ENCODE results near the gene DKK2. TPM values are rescaled to one million over a fixed set of nuclear protein-coding genes. Genes with fewer than 3 reads are reported as not detected.
"Not testable (repeated sequence)": the region's sequence is repeated elsewhere in the genome, so short reads cannot be mapped to it uniquely, and the experiment has no call there.

The DKK2 gene
- total RNA-seq, 2 experiments from 2014 or later, result not detected

DNA sequence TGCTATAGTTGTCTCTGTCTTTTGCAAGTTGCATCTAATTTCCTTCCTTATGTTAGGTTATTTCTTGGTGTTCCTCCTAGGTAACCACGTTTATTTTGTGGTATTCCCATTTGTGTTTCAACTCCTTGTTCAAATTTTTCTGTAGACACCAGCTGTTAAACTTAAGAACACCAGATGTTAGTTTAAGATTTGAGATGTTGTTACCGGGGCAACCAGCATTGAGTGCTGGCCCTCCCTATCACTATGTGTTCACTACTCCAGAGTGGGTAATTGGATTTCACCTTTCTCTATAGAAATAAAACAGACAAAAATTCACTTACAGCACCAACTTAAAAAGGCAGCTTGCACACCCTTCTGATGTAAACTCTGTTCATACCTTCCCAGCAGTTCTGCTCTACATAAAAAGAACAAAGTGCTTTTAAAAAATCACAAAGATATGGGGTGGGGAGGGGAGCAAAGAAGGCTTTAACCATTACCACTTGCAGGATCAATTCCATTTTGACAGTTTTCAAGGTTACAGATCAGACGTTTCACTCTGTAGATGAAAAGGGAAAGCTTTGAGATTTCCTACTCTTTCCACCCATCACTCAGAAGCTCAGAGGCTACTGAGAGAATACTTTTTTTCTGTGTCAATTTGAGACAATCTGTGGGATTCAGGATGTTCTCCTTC lies 82.9 kb downstream of the DKK2 start:
- DNase-seq (no peak), ATAC-seq (no peak)
- Mint-ChIP-seq H3K9me3 (ENCODE audit: insufficient read depth) (no peaks in the 10 kb centered on the region), H3K36me3 (ENCODE audit: low read depth) (no peaks in the 10 kb centered on the region), H3K27me3 (ENCODE audit: low read depth) (no peaks in the 10 kb centered on the region), H3K27ac (no peak overlapping the region), H3K4me1 (ENCODE audit: low read depth) (no peaks in the 10 kb centered on the region), H3K4me3 (no peak overlapping the region)
- POLR2A ChIA-PET, result no interaction called here
- CTCF ChIA-PET, result no interaction called here

DNA sequence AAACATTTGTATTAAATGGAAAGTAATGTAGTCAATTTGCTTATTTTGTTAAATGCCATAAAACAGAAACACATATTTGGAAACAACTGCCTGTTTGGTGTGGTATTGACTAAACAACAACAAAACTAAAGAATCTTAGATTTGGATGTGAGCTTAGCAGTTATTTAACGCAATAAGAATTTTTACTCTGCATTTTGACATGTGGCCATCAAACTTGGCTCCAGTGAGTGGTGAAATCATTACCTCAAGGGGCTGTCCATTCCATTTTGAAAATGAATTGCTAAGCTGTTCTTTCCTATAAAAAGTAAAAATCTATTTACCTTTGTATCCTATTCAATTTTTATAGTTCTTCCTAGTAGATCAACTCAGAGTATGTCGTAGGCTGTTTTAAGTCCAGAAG lies 84.2 kb downstream of the DKK2 start:
- Mint-ChIP-seq H3K9me3 (ENCODE audit: insufficient read depth) (no peaks in the 10 kb centered on the region), H3K4me1 (ENCODE audit: low read depth) (no peaks in the 10 kb centered on the region), H3K4me3 (no peak overlapping the region), H3K27ac (no peak overlapping the region), H3K27me3 (ENCODE audit: low read depth) (no peaks in the 10 kb centered on the region), H3K36me3 (ENCODE audit: low read depth) (no peaks in the 10 kb centered on the region)
- POLR2A ChIA-PET, result no interaction called here
- ATAC-seq (no peak), DNase-seq (no peak)
- CTCF ChIA-PET, result no interaction called here

DNA sequence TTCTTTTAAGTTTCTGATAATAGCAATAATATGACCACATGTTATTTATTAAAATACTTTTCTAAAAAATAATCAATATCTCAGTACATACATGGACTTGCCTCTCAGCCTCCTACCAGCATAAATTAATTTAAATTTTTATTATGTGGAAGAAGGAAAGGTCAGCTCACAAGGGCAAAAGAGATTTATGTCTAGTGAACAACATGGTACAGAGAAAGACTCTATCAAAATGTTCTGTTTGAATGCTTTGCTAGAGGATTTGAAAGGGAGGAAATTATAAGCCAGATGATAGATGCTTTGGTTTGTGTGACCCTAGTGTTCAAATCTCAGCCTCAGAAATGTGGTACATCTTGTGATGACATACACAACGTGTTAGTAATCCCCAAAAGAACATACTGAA lies 94.3 kb downstream of the DKK2 start:
- H3K27me3 Mint-ChIP-seq (ENCODE audit: low read depth), result no peaks in the 10 kb centered on the region
- no peak overlapping the region for H3K27ac Mint-ChIP-seq
- no peaks in the 10 kb centered on the region for H3K9me3 Mint-ChIP-seq (ENCODE audit: insufficient read depth)
- H3K36me3 Mint-ChIP-seq (ENCODE audit: low read depth), result no peaks in the 10 kb centered on the region
- DNase-seq (no peak), ATAC-seq (no peak)
- ChIA-PET POLR2A (no interaction called here), CTCF (no interaction called here)
- no peak overlapping the region for H3K4me3 Mint-ChIP-seq
- H3K4me1 Mint-ChIP-seq (ENCODE audit: low read depth), result no peaks in the 10 kb centered on the region

DNA sequence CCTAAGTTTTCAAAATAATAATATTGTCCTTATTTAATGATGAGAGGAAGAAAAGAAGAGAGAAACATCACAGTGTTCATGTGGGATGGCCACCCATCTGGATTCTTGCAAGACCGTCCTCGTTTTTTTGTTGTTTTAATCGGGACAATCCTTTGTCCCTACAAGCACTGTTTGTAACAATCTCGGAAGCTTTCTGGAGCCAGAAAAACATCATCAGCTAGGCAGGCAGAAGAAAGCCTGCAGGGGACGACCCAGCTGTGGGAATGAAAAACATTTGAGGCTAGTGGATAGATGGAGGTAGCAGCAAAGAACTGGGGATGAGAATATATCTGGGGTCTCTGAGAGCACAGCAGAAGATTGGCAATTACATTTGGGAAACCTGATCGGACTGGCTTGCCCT lies 105.6 kb downstream of the DKK2 start:
- Mint-ChIP-seq H3K4me1 (ENCODE audit: low read depth) (no peaks in the 10 kb centered on the region), H3K27ac (no peak overlapping the region), H3K9me3 (ENCODE audit: insufficient read depth) (no peaks in the 10 kb centered on the region), H3K4me3 (no peak overlapping the region), H3K36me3 (ENCODE audit: low read depth) (no peaks in the 10 kb centered on the region), H3K27me3 (ENCODE audit: low read depth) (no peaks in the 10 kb centered on the region)
- ATAC-seq, result no peak
- ChIA-PET POLR2A (no interaction called here), CTCF (no interaction called here)
- no peak for DNase-seq

DNA sequence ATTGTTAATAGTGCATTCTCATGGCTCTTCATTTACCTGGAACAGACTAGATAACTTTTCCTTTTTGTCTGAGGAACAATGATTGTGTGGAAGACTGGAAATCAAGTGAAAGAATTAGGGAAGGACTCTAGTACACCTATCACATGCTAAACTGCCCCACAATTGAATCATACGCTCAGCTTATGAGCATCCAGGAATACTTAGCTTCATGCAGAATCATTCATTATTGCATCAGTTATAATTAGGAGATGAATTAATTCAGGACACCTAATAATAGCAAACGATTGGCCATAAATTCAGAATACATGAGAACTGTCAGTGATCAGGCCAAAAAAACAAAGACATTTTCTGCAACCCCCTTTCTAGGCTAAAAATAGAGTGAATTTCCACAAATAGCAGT lies 106.9 kb downstream of the DKK2 start:
- Mint-ChIP-seq H3K27ac (no peak overlapping the region), H3K36me3 (ENCODE audit: low read depth) (no peaks in the 10 kb centered on the region), H3K27me3 (ENCODE audit: low read depth) (no peaks in the 10 kb centered on the region), H3K4me3 (no peak overlapping the region), H3K9me3 (ENCODE audit: insufficient read depth) (no peaks in the 10 kb centered on the region), H3K4me1 (ENCODE audit: low read depth) (no peaks in the 10 kb centered on the region)
- no peak for DNase-seq
- ChIA-PET CTCF (no interaction called here), POLR2A (no interaction called here)
- ATAC-seq, result no peak

DNA sequence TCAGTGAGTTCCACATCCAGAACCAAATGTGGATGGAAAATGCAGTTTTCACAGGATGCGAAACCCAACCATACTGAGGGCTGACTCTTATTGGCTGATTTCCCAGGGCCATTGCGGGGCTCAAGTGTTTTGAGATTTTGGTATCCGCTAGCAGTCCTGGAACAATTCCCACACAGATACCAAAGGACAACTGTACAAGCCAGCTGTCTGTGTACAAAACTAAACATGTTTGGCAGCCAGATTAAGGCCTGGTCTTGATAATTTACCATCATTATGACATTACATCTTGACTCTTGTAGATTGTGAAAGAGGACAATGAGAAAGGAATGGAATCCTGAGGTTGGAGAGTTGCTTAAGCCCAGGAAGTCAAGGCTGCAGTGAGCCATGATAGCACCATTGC lies 121.9 kb downstream of the DKK2 start:
- Mint-ChIP-seq H3K27ac (no peak overlapping the region), H3K9me3 (ENCODE audit: insufficient read depth) (no peaks in the 10 kb centered on the region), H3K4me3 (no peak overlapping the region), H3K27me3 (ENCODE audit: low read depth) (no peaks in the 10 kb centered on the region), H3K36me3 (ENCODE audit: low read depth) (no peaks in the 10 kb centered on the region), H3K4me1 (ENCODE audit: low read depth) (no peaks in the 10 kb centered on the region)
- ChIA-PET POLR2A (no interaction called here), CTCF (no interaction called here)
- ATAC-seq (no peak), DNase-seq (no peak)

DNA sequence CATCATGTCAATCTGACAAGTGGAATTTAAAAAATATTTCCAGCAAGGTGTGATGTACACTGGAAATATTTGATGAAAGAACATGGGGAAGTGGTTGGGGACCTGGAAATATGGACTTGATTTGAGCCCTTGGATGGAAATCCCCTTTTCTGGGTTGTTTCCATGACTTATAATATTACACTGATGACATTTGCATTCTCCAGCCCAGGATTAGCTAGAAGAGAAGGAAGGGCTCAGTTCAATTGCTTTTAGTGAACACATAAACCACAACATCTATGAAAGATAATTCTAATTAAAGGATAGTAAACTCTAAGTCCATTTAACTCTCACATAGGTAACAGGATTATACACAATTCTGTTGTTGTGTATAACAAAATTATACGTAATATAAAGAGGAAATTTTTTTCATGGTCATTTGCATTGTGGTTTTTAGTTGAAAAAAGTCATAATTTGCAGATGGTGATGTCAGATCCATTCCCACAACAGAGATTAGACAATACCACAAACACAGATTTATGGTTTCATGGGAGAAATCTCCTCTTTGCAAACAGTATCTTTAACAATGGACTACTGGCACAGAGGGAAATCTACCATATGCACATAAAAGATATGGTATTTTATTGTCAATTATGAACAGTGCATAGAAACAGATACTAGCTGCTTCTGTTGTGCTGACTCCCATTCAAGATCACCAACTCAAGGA lies 126.5 kb downstream of the DKK2 start:
- no peaks in the 10 kb centered on the region for H3K36me3 Mint-ChIP-seq (ENCODE audit: low read depth)
- H3K4me1 Mint-ChIP-seq (ENCODE audit: low read depth), result no peaks in the 10 kb centered on the region
- no peak overlapping the region for H3K27ac Mint-ChIP-seq
- ATAC-seq (no peak), DNase-seq (no peak)
- no peaks in the 10 kb centered on the region for H3K9me3 Mint-ChIP-seq (ENCODE audit: insufficient read depth)
- H3K27me3 Mint-ChIP-seq (ENCODE audit: low read depth), result no peaks in the 10 kb centered on the region
- CTCF ChIA-PET, result no interaction called here
- H3K4me3 Mint-ChIP-seq, result no peak overlapping the region
- POLR2A ChIA-PET, result no interaction called here

DNA sequence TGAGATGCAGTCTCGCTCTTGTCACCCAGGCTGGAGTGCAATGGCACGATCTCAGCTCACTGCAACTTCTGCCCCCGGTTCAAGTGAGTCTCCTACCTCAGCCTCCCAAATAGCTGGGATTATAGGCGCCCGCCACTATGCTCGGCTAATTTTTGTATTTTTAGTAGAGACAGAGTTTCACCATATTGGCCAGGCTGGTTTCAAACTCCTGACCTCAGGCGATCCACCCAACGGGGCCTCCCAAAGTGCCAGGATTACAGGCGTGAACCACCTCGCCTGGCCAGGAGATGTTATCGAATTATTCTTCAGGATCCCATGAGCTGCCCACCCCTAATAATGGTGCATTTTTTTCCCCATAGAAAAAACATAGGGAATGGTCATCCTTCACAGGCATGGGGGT lies 128.1 kb downstream of the DKK2 start:
- ATAC-seq; H3K9me3 Mint-ChIP-seq (ENCODE audit: insufficient read depth); H3K4me3 Mint-ChIP-seq; DNase-seq; H3K27me3 Mint-ChIP-seq (ENCODE audit: low read depth); H3K4me1 Mint-ChIP-seq (ENCODE audit: low read depth); POLR2A ChIA-PET; H3K27ac Mint-ChIP-seq; H3K36me3 Mint-ChIP-seq (ENCODE audit: low read depth): not testable (repeated sequence)
- CTCF ChIA-PET, result interaction anchor here (1.9 kb wide), 1 partner anchor 9 kb away, joined by 5 read pairs; no protein-coding TSS in a partner anchor

DNA sequence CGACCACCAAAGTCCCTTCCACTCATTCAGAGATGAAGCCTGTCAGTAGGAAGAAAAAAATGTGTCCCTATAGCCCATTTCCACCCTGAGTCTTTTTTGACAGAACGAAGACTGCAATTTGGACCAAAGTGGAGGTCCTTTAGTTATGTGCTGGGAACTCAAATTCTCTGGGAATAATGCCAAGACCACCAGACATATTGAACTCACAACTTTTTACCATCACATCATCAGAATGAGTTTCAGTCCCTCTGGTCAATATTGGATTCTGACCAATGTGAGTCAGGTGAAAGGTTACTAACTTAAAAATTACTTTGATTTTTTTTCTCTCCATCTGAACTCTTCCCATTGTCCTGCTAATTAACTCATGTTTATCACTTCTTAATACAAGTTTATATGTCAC lies 128.9 kb downstream of the DKK2 start:
- Mint-ChIP-seq H3K4me3 (no peak overlapping the region), H3K27ac (no peak overlapping the region), H3K9me3 (ENCODE audit: insufficient read depth) (no peaks in the 10 kb centered on the region), H3K27me3 (ENCODE audit: low read depth) (no peaks in the 10 kb centered on the region), H3K4me1 (ENCODE audit: low read depth) (no peaks in the 10 kb centered on the region), H3K36me3 (ENCODE audit: low read depth) (no peaks in the 10 kb centered on the region)
- no peak for ATAC-seq
- DNase-seq, result no peak
- CTCF ChIA-PET, result interaction anchor here (1.9 kb wide), 1 partner anchor 8 kb away, joined by 5 read pairs; no protein-coding TSS in a partner anchor
- POLR2A ChIA-PET, result no interaction called here

DNA sequence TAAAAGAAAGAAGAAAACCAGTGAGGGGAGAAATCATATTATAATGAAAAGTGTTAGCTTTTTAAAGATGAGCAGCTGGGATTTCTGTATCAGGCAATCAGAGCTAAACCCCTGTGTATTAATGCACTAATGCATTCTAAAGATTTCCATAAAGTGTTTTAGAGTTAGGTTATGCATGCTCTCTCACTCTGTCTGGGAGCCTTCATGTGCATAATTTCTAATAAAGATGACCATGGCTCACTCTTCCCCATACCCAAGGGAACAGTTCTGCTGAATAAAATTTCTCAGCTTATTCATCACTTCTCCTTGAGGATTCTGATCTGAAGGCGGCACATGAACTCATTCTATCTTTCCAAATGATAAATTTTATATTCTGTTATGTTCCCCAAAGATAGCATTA lies 129.4 kb downstream of the DKK2 start:
- POLR2A ChIA-PET, result no interaction called here
- CTCF ChIA-PET, result no interaction called here
- Mint-ChIP-seq H3K27me3 (ENCODE audit: low read depth) (no peaks in the 10 kb centered on the region), H3K36me3 (ENCODE audit: low read depth) (no peaks in the 10 kb centered on the region), H3K9me3 (ENCODE audit: insufficient read depth) (no peaks in the 10 kb centered on the region), H3K27ac (no peak overlapping the region), H3K4me1 (ENCODE audit: low read depth) (no peaks in the 10 kb centered on the region), H3K4me3 (no peak overlapping the region)
- no peak for DNase-seq
- no peak for ATAC-seq

DNA sequence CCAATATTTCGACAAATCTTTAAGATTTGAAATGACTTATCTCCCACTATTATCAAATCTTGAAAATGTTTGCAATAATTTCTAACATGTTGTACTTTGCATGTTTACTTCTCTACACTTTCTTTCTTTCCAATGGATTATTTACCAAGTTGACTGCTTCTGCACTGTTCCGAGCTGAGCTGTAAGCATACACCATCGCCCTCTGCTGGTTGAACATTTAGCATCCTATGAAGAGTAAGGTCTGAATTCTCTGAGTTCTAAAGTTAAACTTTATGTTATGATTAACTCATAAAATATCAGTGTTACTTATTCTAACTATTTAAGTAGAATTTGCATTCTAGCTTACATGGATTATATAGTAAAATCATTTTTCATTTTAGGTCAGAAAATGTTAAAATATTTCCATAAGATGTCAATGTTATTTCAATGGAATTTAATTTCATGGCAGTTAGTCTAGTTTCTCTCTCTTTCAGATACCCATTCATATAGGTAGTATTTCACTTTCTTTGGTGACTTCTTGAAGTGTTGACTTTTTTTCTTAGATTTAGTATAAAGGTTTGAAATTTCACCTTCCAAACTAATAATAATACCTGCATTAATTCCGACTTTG lies 137.4 kb downstream of the DKK2 start:
- no peaks in the 10 kb centered on the region for H3K9me3 Mint-ChIP-seq (ENCODE audit: insufficient read depth)
- no peaks in the 10 kb centered on the region for H3K4me1 Mint-ChIP-seq (ENCODE audit: low read depth)
- no peaks in the 10 kb centered on the region for H3K36me3 Mint-ChIP-seq (ENCODE audit: low read depth)
- no peak overlapping the region for H3K27ac Mint-ChIP-seq
- no peak overlapping the region for H3K4me3 Mint-ChIP-seq
- DNase-seq (peak; percentile 33), ATAC-seq (no peak)
- ChIA-PET POLR2A (no interaction called here), CTCF (interaction anchor here (0.7 to 1.7 kb wide), 4 partner anchors 10 to 570 kb away, joined by 3 to 5 read pairs (median 4); no protein-coding TSS in a partner anchor)
- H3K27me3 Mint-ChIP-seq (ENCODE audit: low read depth), result no peaks in the 10 kb centered on the region

DNA sequence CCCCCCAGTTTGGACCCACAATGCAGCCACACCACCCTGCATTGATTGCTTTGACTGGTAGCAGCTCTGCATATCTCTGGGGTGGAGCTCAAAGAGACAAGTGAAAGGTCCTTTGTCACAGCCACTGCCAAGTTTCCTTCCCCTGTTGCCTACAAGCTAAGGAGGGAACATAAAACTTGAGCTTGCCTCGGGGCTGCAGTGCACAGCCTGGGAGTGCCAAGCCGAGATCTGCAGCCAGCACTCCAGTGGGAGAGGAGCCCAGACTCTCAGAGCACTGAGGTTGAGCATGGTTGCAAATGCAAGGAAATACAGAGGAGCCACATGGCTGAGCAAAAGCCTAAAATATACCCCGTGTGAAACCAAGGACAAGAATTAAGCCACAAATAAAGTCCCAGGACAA lies 142.2 kb downstream of the DKK2 start:
- H3K27me3 Mint-ChIP-seq (ENCODE audit: low read depth), result no peaks in the 10 kb centered on the region
- H3K4me3 Mint-ChIP-seq, result no peak overlapping the region
- H3K9me3 Mint-ChIP-seq (ENCODE audit: insufficient read depth), result no peaks in the 10 kb centered on the region
- DNase-seq, result no peak
- H3K27ac Mint-ChIP-seq, result no peak overlapping the region
- no peaks in the 10 kb centered on the region for H3K36me3 Mint-ChIP-seq (ENCODE audit: low read depth)
- no peaks in the 10 kb centered on the region for H3K4me1 Mint-ChIP-seq (ENCODE audit: low read depth)
- ChIA-PET CTCF (no interaction called here), POLR2A (no interaction called here)
- ATAC-seq, result no peak

Measured in activated CD8-positive, alpha-beta T cell treated with anti-CD3 and anti-CD28 coated beads, Interleukin-2, amount 10 ng/mL, durations not matched to agents 7 days and 5 days (primary cell).